Stimulated activated CD4-positive, alpha-beta T cell treated with anti-CD3 and anti-CD28 coated beads, TNF-alpha, amount 100 ng/mL, for 48 hours (primary cell): ENCODE data around the gene ICAM2.

Source experiments
- DNase-seq, 3 donors: peaks; one replicate each; pipeline ENCODE4 v3.0.0-alpha.2; 2020; ENCODE audit warnings: low read depth in 3 of 3

Gene ICAM2

DNA sequence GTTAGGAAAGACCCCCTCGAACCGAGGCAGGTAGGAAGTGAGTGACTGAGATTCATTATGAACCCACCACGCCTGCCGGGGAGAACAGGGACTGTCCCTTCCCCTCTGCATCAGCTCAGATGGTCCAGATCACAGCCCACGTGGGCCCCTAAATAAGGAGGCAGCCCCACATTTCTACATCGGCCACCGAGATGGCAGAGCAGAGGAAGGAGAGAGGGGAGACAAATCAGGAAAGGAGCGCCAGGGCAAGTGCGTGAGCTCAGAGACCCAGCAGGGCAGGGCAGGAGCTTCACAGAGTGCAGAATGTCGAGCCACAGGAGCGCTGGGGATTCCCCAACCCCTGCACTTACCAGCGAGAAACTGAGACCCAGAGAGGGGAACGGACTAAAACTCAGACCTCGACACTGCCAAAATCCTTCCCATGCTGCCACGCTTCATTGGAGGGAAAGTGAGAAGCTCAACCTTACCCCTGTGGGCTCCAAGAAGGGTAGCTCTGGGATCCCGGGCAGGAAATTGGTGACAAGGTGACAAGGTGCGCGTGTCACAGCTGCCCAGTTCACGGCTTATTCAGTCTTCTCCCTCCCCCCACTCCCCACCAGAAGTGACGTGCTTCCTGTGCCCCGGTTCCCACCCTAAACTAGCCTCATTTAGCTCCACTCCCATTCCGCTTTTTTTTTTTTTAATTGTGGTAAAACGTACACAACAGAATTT is at the start of gene ICAM2:
ICAM2 (minus strand) TSS at position 578 of the 711 bp plus-strand sequence. CDS start 13,942 bp downstream, outside the sequence.
- DNase-seq: peak; percentile 60 to 82 (median 78)

DNA sequence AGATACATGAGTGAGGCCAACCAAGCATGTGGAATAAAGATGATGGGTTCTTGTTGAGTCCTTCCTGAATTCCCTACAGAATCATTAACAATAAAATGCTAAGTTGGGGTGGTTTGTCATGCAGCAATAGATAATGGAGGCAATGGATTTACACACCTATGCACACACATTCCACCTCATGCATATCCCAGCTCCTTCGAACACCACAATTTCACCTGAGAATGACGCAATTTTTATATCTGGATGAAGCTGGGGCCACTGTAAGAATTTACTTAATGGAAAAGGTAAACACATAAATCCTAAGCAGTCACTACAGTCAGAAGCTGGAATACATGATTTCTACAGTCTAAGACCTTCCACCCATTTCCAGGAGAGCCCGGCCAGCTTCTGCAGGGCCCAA is 49.8 kb upstream of the ICAM2 start:
- DNase-seq: no peak

DNA sequence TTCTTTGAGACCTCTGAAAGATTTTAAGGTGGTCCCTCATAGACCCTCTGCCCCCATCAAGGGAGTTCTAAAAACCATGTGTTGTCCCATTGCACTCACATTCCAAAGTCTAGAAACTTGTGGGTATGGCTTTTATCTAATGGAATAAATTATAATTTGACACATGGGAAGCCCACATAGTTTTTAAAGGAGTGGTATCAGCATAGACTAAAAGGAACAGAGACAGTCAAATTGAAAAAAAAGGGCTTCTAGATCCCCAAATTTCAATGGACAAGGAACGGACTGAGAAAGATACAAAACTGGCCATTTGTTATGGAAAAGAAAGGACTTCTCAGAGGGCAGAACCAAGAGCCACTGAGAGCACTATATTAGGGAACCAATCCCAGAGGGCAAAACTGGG is 48.7 kb upstream of the ICAM2 start:
- DNase-seq: no peak

DNA sequence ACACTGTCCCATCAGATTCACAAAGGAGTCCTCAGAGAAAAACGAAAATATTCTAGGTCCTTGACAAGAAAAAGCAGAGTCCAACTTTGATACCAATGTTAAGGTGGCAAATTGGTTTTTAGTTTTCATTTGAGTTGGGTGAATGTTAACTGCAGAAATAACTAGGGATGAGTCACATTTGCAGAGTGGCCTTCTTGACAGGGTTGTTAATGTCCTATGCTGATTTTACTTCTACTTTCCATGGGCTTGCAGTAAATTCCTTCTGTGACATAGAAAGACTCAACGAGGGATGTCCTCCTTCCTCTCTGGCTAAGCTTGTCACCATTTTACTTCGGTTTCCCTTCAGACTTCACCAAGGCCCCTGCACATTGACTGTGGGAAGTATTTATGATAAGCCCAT is 47.2 kb upstream of the ICAM2 start:
- no peak for DNase-seq

DNA sequence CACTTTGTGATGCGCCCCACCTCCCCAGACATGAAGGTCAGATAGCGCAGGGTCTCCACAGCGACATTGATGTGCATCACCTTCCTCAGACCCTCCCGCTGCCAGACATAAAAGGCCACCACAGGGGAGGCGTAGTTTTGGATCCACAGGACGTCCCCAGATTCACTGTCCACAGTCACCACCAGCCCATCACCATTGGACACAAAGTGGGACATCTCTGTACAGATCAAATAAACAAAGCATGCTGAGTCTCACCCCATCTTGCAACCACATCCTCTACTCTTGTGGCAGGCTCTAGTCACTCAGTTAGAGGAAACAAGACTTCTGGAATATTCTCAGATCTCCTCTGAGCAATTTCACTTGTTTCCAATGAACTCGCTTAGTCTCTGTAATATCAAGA is 46.3 kb upstream of the ICAM2 start:
- no peak for DNase-seq

DNA sequence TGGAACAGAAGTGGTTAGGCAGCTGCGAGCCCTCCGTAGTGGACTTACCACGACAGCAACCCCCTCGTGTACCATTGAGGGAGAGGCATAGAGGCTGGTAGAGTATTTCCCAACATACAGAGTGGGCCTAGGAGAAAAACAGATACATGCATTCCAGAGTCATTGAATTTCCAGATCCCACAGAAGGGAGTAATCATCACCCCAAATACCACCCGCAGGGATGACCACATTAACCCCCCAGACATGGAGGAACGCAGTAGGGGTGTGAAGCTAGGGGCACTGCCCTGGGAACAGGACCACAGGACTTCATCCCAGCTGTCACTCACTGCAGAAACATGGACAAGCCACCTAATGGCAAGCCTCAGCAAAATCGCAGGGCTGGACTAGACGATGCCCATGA is 44.7 kb upstream of the ICAM2 start:
- no peak for DNase-seq

DNA sequence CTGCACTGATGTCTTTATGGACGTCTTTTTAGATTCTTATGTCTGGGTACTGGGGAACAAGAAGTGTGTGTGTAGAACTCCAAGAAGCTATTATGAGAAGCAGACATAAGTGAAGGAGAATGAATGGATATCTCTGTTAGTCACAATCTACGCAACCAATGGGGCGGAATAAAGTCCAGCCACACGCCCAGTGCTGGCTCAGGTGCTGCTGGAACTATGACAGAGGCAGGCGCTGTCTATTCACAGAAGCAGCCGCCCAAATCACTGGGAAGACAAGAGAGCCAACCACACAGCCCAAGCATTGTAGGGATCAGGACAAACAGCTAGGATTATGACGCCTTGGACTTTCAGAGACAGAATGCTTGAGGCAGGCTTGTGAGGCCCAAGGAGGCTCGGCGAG is 43.9 kb upstream of the ICAM2 start:
- DNase-seq: no peak

DNA sequence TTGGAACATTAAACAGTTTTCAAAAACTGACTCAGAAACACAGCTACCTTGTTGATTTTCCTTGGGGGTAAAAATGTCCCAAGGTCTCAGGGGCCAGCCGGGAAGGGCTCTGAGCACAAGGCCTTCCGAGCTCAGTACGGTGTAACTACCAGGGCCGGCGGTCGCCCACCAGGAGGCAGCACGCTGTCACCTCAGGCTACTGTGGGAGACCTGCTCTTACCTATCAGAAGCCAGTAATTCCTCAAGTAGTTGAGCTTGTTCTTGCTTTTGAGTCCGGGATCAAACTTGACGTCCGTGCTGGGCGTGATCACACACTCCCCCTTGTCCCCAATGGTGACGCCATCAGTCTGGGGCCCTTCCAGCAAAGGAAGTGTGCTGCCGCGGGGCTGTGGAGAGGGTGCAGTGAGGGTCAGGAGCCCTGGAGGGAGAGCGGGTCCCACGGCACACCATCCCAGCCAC is 43.4 kb upstream of the ICAM2 start:
- peak in 2 of 3 donors; percentile 29 to 49 for DNase-seq

DNA sequence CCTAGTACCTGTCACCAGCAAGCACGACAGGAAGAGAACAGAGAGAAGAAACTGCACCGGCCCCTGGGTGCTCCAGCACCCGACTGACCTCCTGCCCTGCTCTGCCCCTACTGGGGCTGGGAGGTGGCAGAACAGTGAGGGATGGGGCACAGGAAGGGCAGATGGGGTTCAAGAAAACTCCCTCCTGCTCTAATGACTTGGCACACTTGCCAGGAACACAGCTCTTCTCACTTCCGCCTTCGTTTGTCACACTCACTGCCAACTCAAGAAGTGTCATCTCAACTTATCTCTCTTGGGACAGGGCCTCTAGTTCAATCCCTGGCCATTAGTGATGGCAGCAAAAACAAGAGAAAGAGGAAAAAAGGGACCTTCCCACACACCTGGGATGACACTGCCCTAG is 42.7 kb upstream of the ICAM2 start:
- no peak for DNase-seq

DNA sequence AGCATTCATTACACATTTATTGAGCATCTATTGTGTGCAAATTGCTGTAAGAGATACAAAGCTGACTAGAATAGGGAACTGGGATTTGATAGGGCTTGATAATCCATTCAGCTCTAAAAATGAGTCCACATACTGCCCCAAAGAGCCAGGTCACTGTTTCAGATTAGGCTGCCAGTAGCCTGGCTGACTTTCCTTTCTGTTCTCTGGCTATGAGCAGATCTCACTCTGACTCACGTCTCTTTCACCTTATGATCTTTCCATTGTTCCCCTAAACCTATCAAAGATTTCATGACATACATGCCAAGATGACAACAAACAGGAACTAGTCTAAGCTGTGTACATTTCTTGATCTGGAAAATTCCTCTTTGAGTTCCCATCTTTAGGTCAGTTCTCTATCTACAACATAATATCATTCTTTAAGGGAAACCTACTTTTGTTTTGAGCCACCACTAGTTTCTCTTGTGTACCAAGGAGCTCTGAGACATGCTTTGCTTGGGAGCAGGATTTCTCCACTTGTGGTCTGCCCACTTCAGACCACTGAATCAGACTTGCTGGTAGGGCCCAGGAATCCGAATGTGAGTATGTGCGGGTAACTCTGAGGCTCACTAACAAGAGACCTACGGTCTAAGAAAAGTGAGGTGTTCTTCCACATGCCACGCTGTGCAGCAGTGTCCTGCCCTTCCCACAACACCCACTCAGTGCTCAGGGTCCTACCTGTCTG is 40.9 kb upstream of the ICAM2 start:
- no peak for DNase-seq

DNA sequence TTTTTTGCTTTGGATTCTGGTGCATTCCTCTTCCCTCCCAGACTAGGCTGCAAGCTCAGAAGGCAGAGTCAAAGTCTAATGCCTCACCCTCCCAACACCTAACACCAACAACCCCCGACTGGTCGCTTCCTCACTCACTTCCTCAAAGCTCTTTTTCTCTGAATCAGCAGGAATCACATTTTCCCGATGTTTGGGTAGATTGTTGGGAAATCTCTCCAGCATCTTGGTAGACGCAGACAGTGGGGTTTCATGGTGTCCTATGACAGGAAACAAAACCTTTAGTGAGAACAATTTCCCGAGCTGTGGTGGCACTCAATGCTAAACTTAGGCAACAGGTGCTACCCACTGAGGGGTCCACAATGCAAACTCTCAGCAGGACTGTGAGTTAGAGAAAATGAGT is 39.9 kb upstream of the ICAM2 start:
- no peak for DNase-seq

DNA sequence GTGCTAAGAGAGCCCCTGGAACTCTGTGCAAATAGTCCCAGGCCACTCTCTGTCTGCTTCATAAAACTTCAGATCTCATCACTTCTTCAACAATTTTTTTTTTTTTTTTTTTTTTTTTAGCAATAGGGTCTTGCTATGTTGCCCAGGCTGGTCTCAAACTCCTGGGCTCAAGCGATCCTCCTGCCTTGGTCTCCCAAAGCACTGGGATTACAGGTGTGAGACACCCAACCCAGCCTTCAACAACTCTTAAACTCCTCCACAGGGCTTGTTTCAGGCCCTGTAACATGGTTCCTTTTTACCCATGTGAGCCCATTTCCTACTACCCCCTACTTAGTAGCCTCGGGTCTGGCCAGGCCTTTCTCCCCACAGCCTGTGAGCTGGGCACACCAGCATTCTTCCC is 39.3 kb upstream of the ICAM2 start:
- DNase-seq: no peak

DNA sequence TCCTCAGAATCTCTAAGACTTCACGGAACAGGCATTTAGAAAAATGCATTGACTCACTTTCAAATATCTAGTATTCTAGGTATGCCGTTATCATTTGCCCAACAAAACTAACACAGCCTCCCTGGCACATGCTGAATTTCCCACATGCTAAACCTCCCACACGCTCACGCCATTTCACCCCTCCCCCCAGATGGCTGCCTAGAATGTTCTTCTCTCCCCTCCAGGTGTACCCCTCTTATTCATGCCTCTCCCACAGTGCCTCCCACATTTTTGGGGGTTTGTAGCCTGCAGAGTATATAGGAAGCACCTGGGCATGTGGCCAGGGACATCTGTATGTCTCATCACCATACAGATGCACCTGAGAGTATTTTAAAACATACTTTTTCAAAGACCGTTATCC is 38.2 kb upstream of the ICAM2 start:
- DNase-seq: no peak

DNA sequence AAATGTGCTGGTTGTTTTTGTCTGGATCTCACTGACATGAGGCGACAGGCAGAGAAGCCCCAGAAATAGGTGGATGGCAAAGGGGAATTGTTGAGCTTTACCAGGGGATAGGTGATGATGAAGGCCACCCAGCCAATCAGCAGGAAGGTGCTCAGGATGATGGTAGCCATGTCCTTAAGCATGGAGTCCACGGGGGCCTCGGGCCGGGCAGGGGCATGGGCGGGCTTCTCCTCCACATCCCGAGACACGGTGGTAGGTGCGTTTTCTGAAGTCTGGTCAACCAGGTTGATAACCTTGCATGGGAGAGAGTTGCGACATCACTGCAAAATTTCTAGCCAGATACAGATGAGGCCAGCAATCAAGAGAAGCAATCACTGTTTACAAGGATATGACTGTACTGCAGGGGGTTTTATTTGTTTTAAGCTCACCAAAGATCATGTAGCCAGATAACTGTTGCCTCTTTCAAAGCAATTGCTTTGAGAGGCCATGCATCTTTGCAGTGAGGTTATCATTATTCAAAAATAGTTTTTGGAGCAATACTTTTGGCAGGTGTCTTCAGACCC is 37.3 kb upstream of the ICAM2 start:
- no peak for DNase-seq

DNA sequence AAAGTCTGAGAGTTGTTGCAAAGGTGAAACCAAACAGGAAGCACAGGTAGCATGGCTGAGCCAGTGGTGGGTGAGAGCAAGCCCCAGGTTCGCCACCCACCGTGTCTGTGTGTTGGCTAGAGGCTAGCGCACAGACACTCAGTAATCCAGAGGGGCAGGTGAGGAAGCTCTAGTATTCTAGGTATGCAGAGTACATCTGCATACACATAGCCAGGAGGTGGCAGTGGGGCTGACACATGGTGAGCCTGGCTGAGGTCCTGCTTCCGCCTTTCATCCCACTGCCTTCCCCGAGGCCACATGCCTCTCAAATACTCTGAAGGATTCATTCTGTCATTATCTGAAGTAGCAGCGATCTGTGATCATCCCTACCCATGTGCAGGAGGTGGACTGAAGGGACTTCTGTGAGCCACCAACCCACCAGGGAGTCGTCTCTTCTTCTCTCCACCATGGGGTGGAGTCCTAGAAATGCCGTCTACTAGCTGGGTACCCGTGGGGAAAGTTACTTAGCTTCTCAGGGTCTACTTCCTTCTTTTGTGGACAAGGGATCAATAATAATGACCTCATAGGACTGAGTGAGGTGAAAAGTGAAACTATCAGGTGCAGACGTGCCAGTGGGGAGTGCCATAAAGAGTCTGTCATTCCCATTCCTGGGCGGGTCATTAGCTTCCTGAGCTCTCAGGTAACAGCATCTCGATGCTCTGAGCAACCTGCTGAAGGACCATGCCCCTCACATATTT is 36.0 kb upstream of the ICAM2 start:
- DNase-seq: no peak

DNA sequence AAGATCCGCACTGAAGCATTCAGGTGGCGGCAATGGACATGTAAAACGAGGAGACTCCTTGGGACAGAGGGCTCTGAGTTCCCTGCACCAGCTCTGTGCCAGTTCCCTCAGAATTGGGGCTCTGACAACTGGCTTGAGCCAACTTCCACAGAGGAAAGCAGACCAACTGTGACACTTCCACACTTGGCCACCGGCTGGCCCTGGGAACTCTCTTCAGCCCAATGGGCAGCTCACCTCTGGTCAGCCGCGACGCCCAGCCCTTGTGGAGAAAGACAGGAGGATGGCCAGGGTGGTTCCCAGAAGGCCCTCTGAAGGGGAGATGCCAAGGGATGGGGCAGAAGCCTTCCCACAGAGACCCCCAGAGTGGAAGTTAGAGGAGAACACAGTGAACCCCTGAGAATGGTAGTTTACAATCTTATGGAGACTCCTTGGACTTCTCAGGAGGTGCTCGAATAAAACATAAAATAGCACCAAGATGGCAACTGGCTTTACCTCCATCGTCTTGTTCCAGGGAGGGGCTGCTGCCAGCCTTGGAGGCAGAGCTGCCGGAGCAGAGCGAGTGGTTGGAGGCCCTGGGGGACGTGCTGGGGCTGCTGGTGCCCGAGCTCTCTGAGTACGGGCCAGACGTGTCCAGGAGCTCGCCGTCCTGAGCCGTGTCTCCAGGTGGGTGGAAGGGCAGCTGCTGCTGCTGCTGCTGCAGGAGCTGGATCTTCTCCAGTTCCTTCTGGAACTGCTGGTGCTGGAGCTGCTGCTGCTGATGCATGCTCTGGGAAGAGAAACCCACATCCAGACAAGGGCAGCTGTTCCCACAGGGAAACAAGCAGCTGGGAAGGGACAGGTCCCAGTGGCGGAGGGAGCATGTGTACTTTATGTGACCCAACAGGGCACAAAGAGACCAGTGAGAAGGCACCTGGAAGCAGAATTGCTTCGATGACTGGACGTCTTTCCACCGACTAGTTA is 35.0 kb upstream of the ICAM2 start:
- DNase-seq: no peak

DNA sequence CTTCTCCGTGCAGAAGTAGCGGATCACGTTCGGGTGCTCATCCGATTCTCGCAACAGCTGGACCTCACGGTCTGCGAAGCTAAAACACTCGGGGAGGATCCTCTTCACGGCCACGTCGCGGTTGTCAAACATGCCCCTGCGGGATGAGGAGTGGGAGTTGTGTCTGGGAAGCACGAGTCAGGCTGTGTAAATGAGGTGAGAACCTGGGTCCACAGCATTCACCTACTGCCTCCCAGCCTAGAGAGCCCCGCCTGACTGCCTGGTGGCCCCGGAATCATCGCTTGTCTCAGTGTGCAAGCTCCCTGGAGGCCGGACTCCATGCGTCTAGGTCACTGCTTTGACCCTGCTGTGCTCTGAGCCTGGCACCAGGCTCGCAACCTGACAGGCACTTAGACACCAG is 33.9 kb upstream of the ICAM2 start:
- no peak for DNase-seq

DNA sequence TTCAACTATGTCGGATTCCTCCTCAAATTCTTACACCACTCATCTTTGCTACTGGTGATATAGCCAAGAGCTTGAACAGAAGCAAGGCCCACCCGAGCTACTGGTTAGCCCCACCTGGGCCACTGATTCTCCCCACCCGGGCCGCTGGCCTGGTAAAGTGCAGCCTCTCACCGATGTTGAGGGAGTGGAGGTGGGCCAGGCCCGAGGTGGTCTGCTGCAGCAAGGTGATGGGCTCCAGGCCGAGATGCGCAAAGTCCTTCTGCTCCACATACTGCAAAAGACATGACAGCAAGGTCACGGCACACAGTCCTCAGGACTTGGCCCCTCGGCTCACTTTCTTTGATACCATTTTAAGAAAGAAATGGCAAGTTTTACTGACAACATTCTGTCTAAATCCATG is 32.7 kb upstream of the ICAM2 start:
- DNase-seq: no peak

DNA sequence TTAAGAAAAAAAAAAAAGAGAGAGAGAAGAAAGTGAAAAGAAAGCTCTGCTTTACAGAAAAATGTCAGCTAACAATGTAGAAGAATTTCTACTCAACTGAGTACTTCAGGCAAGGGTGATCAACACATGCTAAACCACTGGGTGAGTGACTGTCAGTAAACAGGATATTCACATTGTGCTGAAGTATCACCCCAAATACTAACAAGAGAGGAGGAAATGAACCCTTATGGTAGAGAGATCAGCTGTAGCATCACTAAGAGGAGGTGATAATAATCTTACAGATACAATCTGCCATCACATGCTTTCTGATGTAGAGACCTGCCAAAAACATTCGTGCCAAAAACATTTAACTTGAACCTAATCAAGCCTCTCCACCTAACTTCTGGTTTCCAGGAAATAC is 30.7 kb upstream of the ICAM2 start:
- no peak for DNase-seq

DNA sequence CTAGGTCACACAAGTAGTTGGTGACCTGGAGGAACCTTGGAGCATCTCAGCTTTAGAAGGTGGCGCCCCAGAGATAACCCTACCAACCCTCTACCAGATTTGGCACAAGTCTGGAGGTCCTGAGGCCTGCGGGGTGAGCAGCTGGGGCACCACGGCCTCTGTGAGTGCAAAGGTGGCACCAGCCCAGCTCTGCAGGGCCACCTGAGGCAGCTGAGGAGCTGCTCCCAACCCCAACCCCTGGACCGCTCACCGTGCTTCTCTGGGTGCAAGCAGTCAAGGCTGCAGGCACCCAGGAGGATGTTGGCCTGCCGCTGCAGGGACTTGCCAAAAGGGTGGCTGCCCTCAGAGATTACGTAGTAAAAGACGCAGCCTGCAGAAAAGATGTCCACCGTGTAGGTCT is 28.4 kb upstream of the ICAM2 start:
- DNase-seq: no peak

DNA sequence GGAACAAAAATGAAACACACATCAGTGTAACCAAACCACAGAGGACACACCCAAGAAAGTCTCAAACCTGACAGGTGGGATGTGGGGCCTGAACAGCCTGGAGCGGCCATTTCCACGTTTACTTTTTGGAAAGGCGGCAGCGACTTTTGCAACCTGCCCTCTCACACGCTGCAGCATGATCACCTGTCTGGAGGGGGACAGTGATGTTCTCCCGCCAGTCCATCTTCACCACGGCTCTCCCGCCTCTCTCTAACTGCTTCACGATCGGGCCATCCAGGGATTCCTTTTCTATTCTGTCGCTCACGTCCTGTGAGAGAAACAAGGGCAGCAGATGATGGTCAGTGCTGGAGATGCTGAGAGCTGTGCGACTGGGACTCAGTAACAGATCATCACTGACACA is 24.7 kb upstream of the ICAM2 start:
- no peak for DNase-seq
